HEK293 (cell line): ENCODE data around the gene PARD3.

Experiments
- CTCF ChIA-PET: fragments of 350-600 bp; formaldehyde crosslinking; extraction: SDS; loops from one replicate; lab custom pipeline; 2021; ENCODE audit warnings: antibody characterized with exemption; lab: Yijun Ruan, JAX
- POLR2A ChIA-PET: fragments of 300-600 bp; formaldehyde crosslinking; extraction: SDS; loops from one replicate; lab custom pipeline; 2020; ENCODE audit warnings: antibody characterized with exemption, inconsistent platforms; lab: Yijun Ruan, JAX
- H3K27ac ChIP-seq: fragments of 200-500 bp; sonication (Bioruptor generic); 2 replicates; pipeline ENCODE4 v1.5.1; 2014; ENCODE audit warnings: low read depth, low read length, control low read depth, inconsistent platforms; ENCODE audit errors: extremely low read depth
- H3K36me3 ChIP-seq, 2 experiments: fragments of 200-500 bp in 1 of 2; sonication (Bioruptor generic) in 1 of 2; 1 replicate in 1 of 2; 2 replicates in 1 of 2; pipeline ENCODE4 v1.5.1; 2014 to 2017; ENCODE audit warnings: inconsistent platforms in 2 of 2, low read length in 2 of 2; ENCODE audit not compliant: control insufficient read depth in 2 of 2, insufficient read depth in 1 of 2
- H3K4me1 ChIP-seq: fragments of 200-500 bp; sonication (Bioruptor generic); 2 replicates; pipeline ENCODE4 v1.5.1; 2014; ENCODE audit warnings: mild to moderate bottlenecking, low read length, inconsistent platforms; ENCODE audit not compliant: control insufficient read depth, insufficient read depth
- H3K4me3 ChIP-seq: 2 replicates; pipeline ENCODE4 v1.5.1; 2011; ENCODE audit warnings: low read depth, mild to moderate bottlenecking, control low read depth, low read length, moderate library complexity
- H3K9me3 ChIP-seq: fragments of 200-500 bp; sonication (Bioruptor generic); 2 replicates; pipeline ENCODE4 v1.5.1; 2014; ENCODE audit warnings: low read depth, low read length, inconsistent platforms; ENCODE audit not compliant: control insufficient read depth, insufficient read depth
- GFI1B ChIP-seq: fragments of 450-650 bp; formaldehyde crosslinking; IDR thresholded peaks from 2 replicates; pipeline ENCODE4 v1.5.1; 2016; ENCODE audit warnings: missing biosample characterization, missing genetic modification characterization
- HOXD13 ChIP-seq: sonication (generic); formaldehyde crosslinking; IDR thresholded peaks from 2 replicates; pipeline ENCODE4 v1.8.0; 2022; ENCODE audit warnings: missing genetic modification reagents, borderline replicate concordance
- PRDM1 ChIP-seq: fragments of 450-650 bp; formaldehyde crosslinking; IDR thresholded peaks from 2 replicates; pipeline ENCODE4; 2016; ENCODE audit warnings: missing biosample characterization, missing genetic modification characterization
- PRDM10 ChIP-seq: fragments of 450-650 bp; formaldehyde crosslinking; IDR thresholded peaks from 2 replicates; pipeline ENCODE4 v1.5.1; 2016; ENCODE audit warnings: missing biosample characterization, missing genetic modification characterization
- SETDB1 ChIP-seq: IDR thresholded peaks from one replicate; pipeline ENCODE4 v1.6.1; 2017; ENCODE audit warnings: mild to moderate bottlenecking, low read length, moderate library complexity, mixed read lengths; ENCODE audit not compliant: insufficient read length
- SP7 ChIP-seq: fragments of 450-650 bp; formaldehyde crosslinking; IDR thresholded peaks from 2 replicates; pipeline ENCODE4 v1.5.1; 2016; ENCODE audit warnings: missing biosample characterization, missing genetic modification characterization
- YY1 ChIP-seq: fragments of 450-650 bp; formaldehyde crosslinking; IDR thresholded peaks from 2 replicates; pipeline ENCODE4 v1.5.1; 2018; ENCODE audit warnings: missing biosample characterization, missing genetic modification characterization
- ZBTB26 ChIP-seq: fragments of 450-650 bp; formaldehyde crosslinking; optimal IDR thresholded peaks from 2 replicates; pipeline ENCODE3; 2016; ENCODE audit warnings: missing biosample characterization, mild to moderate bottlenecking, missing genetic modification characterization
- ZNF132 ChIP-seq: fragments of 450-650 bp; formaldehyde crosslinking; IDR thresholded peaks from 2 replicates; pipeline ENCODE4 v1.5.1; 2017; ENCODE audit warnings: missing biosample characterization, missing genetic modification characterization, borderline replicate concordance
- ZNF146 ChIP-seq: fragments of 450-650 bp; formaldehyde crosslinking; IDR thresholded peaks from 2 replicates; pipeline ENCODE4 v1.5.1; 2016; ENCODE audit warnings: missing biosample characterization, missing genetic modification characterization
- ZNF23 ChIP-seq: fragments of 450-650 bp; formaldehyde crosslinking; IDR thresholded peaks from 2 replicates; pipeline ENCODE4 v1.5.1; 2016; ENCODE audit warnings: missing biosample characterization, missing genetic modification characterization, borderline replicate concordance
- ZNF239 ChIP-seq: fragments of 450-650 bp; formaldehyde crosslinking; IDR thresholded peaks from 2 replicates; pipeline ENCODE4 v1.5.1; 2016; ENCODE audit warnings: missing biosample characterization, missing genetic modification characterization
- ZNF248 ChIP-seq: fragments of 450-650 bp; formaldehyde crosslinking; IDR thresholded peaks from 2 replicates; pipeline ENCODE4 v1.5.1; 2017; ENCODE audit warnings: missing biosample characterization, missing genetic modification characterization
- ZNF280C ChIP-seq: fragments of 450-650 bp; formaldehyde crosslinking; IDR thresholded peaks from 2 replicates; pipeline ENCODE4 v1.5.1; 2016; ENCODE audit warnings: missing biosample characterization, missing genetic modification characterization
- ZNF292 ChIP-seq: fragments of 450-650 bp; formaldehyde crosslinking; IDR thresholded peaks from 2 replicates; pipeline ENCODE4 v1.5.1; 2016; ENCODE audit warnings: low read depth, missing biosample characterization, missing genetic modification characterization, borderline replicate concordance
- ZNF311 ChIP-seq: fragments of 450-650 bp; formaldehyde crosslinking; IDR thresholded peaks from 2 replicates; pipeline ENCODE4 v1.5.1; 2017; ENCODE audit warnings: missing biosample characterization, missing genetic modification characterization, borderline replicate concordance
- ZNF335 ChIP-seq: fragments of 450-650 bp; formaldehyde crosslinking; conservative IDR thresholded peaks from 2 replicates; pipeline ENCODE4 v1.5.1; 2016; ENCODE audit warnings: missing biosample characterization, missing genetic modification characterization
- ZNF394 ChIP-seq: fragments of 450-650 bp; formaldehyde crosslinking; IDR thresholded peaks from 2 replicates; pipeline ENCODE4 v1.5.1; 2016; ENCODE audit warnings: missing biosample characterization, missing genetic modification characterization, mild to moderate bottlenecking, moderate library complexity, borderline replicate concordance
- ZNF423 ChIP-seq: fragments of 450-650 bp; formaldehyde crosslinking; IDR thresholded peaks from 2 replicates; pipeline ENCODE4 v1.5.1; 2016; ENCODE audit warnings: missing biosample characterization, missing genetic modification characterization
- ZNF426 ChIP-seq: fragments of 450-650 bp; formaldehyde crosslinking; IDR thresholded peaks from 2 replicates; pipeline ENCODE4 v1.5.1; 2017; ENCODE audit warnings: missing biosample characterization, missing genetic modification characterization, mild to moderate bottlenecking, inconsistent platforms, moderate library complexity
- ZNF473 ChIP-seq: fragments of 450-650 bp; formaldehyde crosslinking; IDR thresholded peaks from 2 replicates; pipeline ENCODE4 v1.5.1; 2017; ENCODE audit warnings: missing biosample characterization, missing genetic modification characterization
- ZNF530 ChIP-seq: fragments of 450-650 bp; formaldehyde crosslinking; IDR thresholded peaks from 2 replicates; pipeline ENCODE4 v1.5.1; 2016; ENCODE audit warnings: low read depth, missing biosample characterization, missing genetic modification characterization
- ZNF549 ChIP-seq: fragments of 450-650 bp; IDR thresholded peaks from 2 replicates; pipeline ENCODE4 v1.5.1; 2018; ENCODE audit warnings: missing biosample characterization, missing genetic modification characterization, mild to moderate bottlenecking, inconsistent platforms, moderate library complexity
- ZNF585B ChIP-seq: fragments of 450-650 bp; formaldehyde crosslinking; IDR thresholded peaks from 2 replicates; pipeline ENCODE4 v1.5.1; 2016; ENCODE audit warnings: missing biosample characterization, missing genetic modification characterization
- ZNF621 ChIP-seq: fragments of 450-650 bp; formaldehyde crosslinking; IDR thresholded peaks from 2 replicates; pipeline ENCODE4 v1.5.1; 2017; ENCODE audit warnings: missing biosample characterization, missing genetic modification characterization
- ZNF624 ChIP-seq: fragments of 450-650 bp; formaldehyde crosslinking; IDR thresholded peaks from 2 replicates; pipeline ENCODE4 v1.5.1; 2017; ENCODE audit warnings: missing biosample characterization, missing genetic modification characterization
- ZNF660 ChIP-seq: fragments of 450-650 bp; IDR thresholded peaks from 2 replicates; pipeline ENCODE4 v1.5.1; 2018; ENCODE audit warnings: missing biosample characterization, mild to moderate bottlenecking, missing genetic modification characterization
- ZNF837 ChIP-seq: fragments of 450-650 bp; formaldehyde crosslinking; IDR thresholded peaks from 2 replicates; pipeline ENCODE4 v1.5.1; 2016; ENCODE audit warnings: missing biosample characterization, missing genetic modification characterization
- ZSCAN16 ChIP-seq: fragments of 450-650 bp; formaldehyde crosslinking; IDR thresholded peaks from 2 replicates; pipeline ENCODE4 v1.5.1; 2016; ENCODE audit warnings: missing biosample characterization, missing genetic modification characterization

PARD3 gene

GRCh38 chr10:34178756-34179155 is 636.3 kb downstream of the PARD3 start:
- Histone ChIP-seq H3K36me3 (no peaks in the 10 kb centered on the region), H3K4me1 (peaks cover 16% of the 10 kb centered on the region; the same call in 1 of the 2 replicates), H3K9me3 (no peaks in the 10 kb centered on the region), H3K4me3 (no peak overlapping the region), H3K27ac (no peak overlapping the region)
- ChIA-PET CTCF (no interaction called here), POLR2A (no interaction called here)
- no peak for TF ChIP-seq ZNF624
- TF ChIP-seq ZNF621 (tag by site-specific recombination): no peak
- TF ChIP-seq ZNF549 (tag by site-specific recombination): no peak
- no peak for TF ChIP-seq ZNF335 (tag by site-specific recombination)
- TF ChIP-seq ZNF423 (tag by site-specific recombination): no peak
- TF ChIP-seq ZNF311 (tag by site-specific recombination): no peak
- no peak for TF ChIP-seq PRDM1
- no peak for TF ChIP-seq ZNF837 (tag by site-specific recombination)
- TF ChIP-seq ZNF426 (tag by site-specific recombination): no peak
- no peak for TF ChIP-seq HOXD13
- no peak for TF ChIP-seq ZNF23 (tag by site-specific recombination)
- TF ChIP-seq ZNF239 (tag by site-specific recombination): no peak
- TF ChIP-seq ZNF248 (tag by site-specific recombination): no peak
- no peak for TF ChIP-seq PRDM10
- no peak for TF ChIP-seq ZNF280C (tag by site-specific recombination)
- no peak for TF ChIP-seq ZNF146 (tag by site-specific recombination)
- TF ChIP-seq GFI1B: no peak
- TF ChIP-seq ZSCAN16: no peak

GRCh38 chr10:34178196-34178595 is 636.9 kb downstream of the PARD3 start:
- Histone ChIP-seq H3K9me3 (no peaks in the 10 kb centered on the region), H3K4me1 (peaks cover 16% of the 10 kb centered on the region; the same call in 1 of the 2 replicates), H3K27ac (no peak overlapping the region), H3K36me3 (no peaks in the 10 kb centered on the region), H3K4me3 (no peak overlapping the region)
- ChIA-PET CTCF (no interaction called here), POLR2A (no interaction called here)
- no peak for TF ChIP-seq SP7 (tag by site-specific recombination)
- no peak for TF ChIP-seq ZNF473 (tag by site-specific recombination)
- no peak for TF ChIP-seq ZNF292
- no peak for TF ChIP-seq ZNF530 (tag by site-specific recombination)
- TF ChIP-seq SETDB1: no peak
- TF ChIP-seq ZNF132 (tag by site-specific recombination): no peak
- TF ChIP-seq ZNF280C (tag by site-specific recombination): no peak
- no peak for TF ChIP-seq ZNF549 (tag by site-specific recombination)
- TF ChIP-seq ZNF585B (tag by site-specific recombination): no peak
- TF ChIP-seq ZNF660 (tag by site-specific recombination): no peak
- no peak for TF ChIP-seq YY1 (tag by site-specific recombination)
- TF ChIP-seq ZBTB26 (tag by site-specific recombination): no peak
- TF ChIP-seq ZNF394: no peak
